HepG2 (cell line): Measurements from ENCODE around the gene C9orf50. TPM values are rescaled to one million over a fixed set of nuclear protein-coding genes. Genes with fewer than 3 reads are reported as not detected.
A peak's percentile ranks its signal among the peaks of the same experiment; 100 is the strongest.

ENCODE experiments used
- BRD4 ChIP-seq: sonication (generic); formaldehyde crosslinking; IDR thresholded peaks from 2 replicates; pipeline ENCODE4 v1.4.0; 2020; ENCODE audit warnings: missing genetic modification reagents
- CEBPB ChIP-seq: IDR thresholded peaks from 2 replicates; pipeline ENCODE4 v1.6.1; 2011; ENCODE audit warnings: low read depth, low read length, improper control_type of control experiment, borderline replicate concordance
- HNF4A ChIP-seq: sonication (generic); formaldehyde crosslinking; IDR thresholded peaks from 2 replicates; pipeline ENCODE4 v1.4.0; 2020; ENCODE audit warnings: missing genetic modification reagents
- POLR2AphosphoS2 ChIP-seq: IDR thresholded peaks from 2 replicates; pipeline ENCODE4 v1.6.1; 2011; ENCODE audit warnings: low read depth, low read length, improper control_type of control experiment
- SATB2 ChIP-seq: sonication (generic); formaldehyde crosslinking; IDR thresholded peaks from 2 replicates; pipeline ENCODE4 v1.5.0; 2020; ENCODE audit warnings: missing genetic modification reagents
- SIX4 ChIP-seq: sonication (generic); formaldehyde crosslinking; IDR thresholded peaks from 2 replicates; pipeline ENCODE4 v1.4.0; 2020; ENCODE audit warnings: missing genetic modification reagents
- SMARCC2 ChIP-seq: fragments of 450-650 bp; IDR thresholded peaks from 2 replicates; pipeline ENCODE4 v1.6.1; 2017; ENCODE audit warnings: antibody characterized with exemption, mild to moderate bottlenecking
- SRSF1 ChIP-seq: fragments of 200-400 bp; formaldehyde crosslinking; optimal IDR thresholded peaks from 2 replicates; pipeline ENCODE3; 2017; ENCODE audit warnings: mild to moderate bottlenecking, low read depth, low read length, moderate library complexity
- TBP ChIP-seq: sonication (generic); formaldehyde crosslinking; IDR thresholded peaks from 2 replicates; pipeline ENCODE4 v1.5.0; 2020; ENCODE audit warnings: missing genetic modification reagents
- YEATS2 ChIP-seq: sonication (generic); formaldehyde crosslinking; IDR thresholded peaks from 2 replicates; pipeline ENCODE4 v1.4.0; 2020; ENCODE audit warnings: missing genetic modification reagents, borderline replicate concordance
- ZNF224 ChIP-seq: sonication (generic); formaldehyde crosslinking; IDR thresholded peaks from 2 replicates; pipeline ENCODE4 v1.5.0; 2020; ENCODE audit warnings: mild to moderate bottlenecking, missing genetic modification reagents
- ZNF296 ChIP-seq: sonication (generic); formaldehyde crosslinking; conservative IDR thresholded peaks from 2 replicates; pipeline ENCODE4 v1.5.0; 2020; ENCODE audit warnings: mild to moderate bottlenecking, missing genetic modification reagents
- ZNF570 ChIP-seq: sonication (generic); formaldehyde crosslinking; IDR thresholded peaks from 2 replicates; pipeline ENCODE4 v1.4.0; 2020; ENCODE audit warnings: mild to moderate bottlenecking, missing genetic modification reagents, borderline replicate concordance
- ZNF607 ChIP-seq: sonication (generic); formaldehyde crosslinking; IDR thresholded peaks from 2 replicates; pipeline ENCODE4 v1.5.1; 2020; ENCODE audit warnings: missing genetic modification reagents, mild to moderate bottlenecking, borderline replicate concordance
- ZSCAN22 ChIP-seq: sonication (generic); formaldehyde crosslinking; IDR thresholded peaks from 2 replicates; pipeline ENCODE4 v1.4.0; 2020; ENCODE audit warnings: mild to moderate bottlenecking, missing genetic modification reagents
- ZSCAN29 ChIP-seq: sonication (generic); formaldehyde crosslinking; conservative IDR thresholded peaks from 2 replicates; pipeline ENCODE4 v1.4.0; 2020; ENCODE audit warnings: mild to moderate bottlenecking, missing genetic modification reagents
- polyA plus RNA-seq, 8 experiments: library from polyadenylated mRNA; depleted of rRNA in 3 of 8; stranded (reverse) in 7 of 8; unstranded in 1 of 8; fragments of >200 nt; fragmentation: Illumina TruSeq in 4 of 8; extraction: Trizol in 4 of 8; gene quantifications; 2 replicates each; pipeline versions ENCODE4 v1.2.1 to v1.2.3, GENCODE V29; 2011 to 2016; ENCODE audit warnings: low read depth in 4 of 8, missing spikeins in 1 of 8, mixed read lengths in 1 of 8; ENCODE audit not compliant: insufficient read depth in 1 of 8
- total RNA-seq, 5 experiments: library from RNA; depleted of rRNA; stranded (reverse); fragments of >200 nt; fragmentation: Illumina TruSeq; extraction: Trizol; gene quantifications; 2 replicates each; pipeline ENCODE4 v1.2.3, GENCODE V29; 2016; ENCODE audit warnings: low read depth in 1 of 5
- TF ChIP-seq, protein P1 (sequence below): sonication (generic); formaldehyde crosslinking; IDR thresholded peaks from 2 replicates; pipeline ENCODE4 v1.9.0; 2021; ENCODE audit warnings: missing genetic modification reagents, borderline replicate concordance
- TF ChIP-seq, protein P2 (sequence below): IDR thresholded peaks from 2 replicates; pipeline ENCODE4 v1.6.1; 2016; ENCODE audit warnings: missing compliant biosample characterization, missing genetic modification reagents, borderline replicate concordance
- TF ChIP-seq, protein P3 (sequence below): sonication (generic); formaldehyde crosslinking; IDR thresholded peaks from 2 replicates; pipeline ENCODE4 v1.5.0; 2020; ENCODE audit warnings: mild to moderate bottlenecking, low read depth, missing genetic modification reagents, borderline replicate concordance
- TF ChIP-seq, protein P4 (sequence below): sonication (generic); formaldehyde crosslinking; conservative IDR thresholded peaks from 2 replicates; pipeline ENCODE4 v1.4.0; 2020; ENCODE audit warnings: missing genetic modification reagents
- TF ChIP-seq, protein P5 (sequence below): sonication (generic); formaldehyde crosslinking; IDR thresholded peaks from 2 replicates; pipeline ENCODE4 v1.5.0; 2020; ENCODE audit warnings: missing genetic modification reagents

C9orf50 gene
- total and polyA plus RNA-seq, 2 of the 13 experiments (the other 11 are each of a cell fraction or from before 2014, with no cell fraction given) = not detected

DNA sequence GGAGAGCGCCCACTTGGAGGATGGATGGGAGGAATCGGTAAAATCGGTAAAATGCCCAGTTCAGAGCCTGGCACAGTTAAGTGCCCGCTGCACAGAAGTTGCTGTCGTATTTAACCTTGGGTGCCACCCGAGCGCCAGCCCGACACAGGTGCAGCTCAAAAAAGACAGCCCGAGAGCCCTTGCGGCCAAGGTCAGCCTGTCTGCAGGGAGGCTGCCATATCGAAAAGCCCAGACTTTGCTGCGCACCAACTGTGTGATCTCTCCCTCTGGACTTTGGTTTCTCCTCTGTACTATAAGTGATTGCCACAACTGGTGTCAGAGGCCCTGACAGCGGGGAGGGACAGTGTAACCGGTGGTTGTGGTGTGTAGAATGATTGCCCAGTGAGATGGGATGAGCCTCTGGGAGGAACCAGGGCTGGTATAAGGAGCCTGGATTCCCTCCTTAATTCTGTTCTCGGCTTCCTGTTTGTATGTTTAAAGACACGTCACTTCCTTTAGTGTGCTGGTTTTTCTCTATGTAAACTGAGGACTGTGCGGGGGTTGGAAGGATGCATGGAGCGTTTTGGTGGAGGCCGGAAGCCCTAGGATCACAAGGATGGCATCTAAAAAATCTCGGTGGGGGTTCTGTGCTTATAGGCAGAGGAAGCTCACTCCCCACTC, 5.9 kb upstream of the C9orf50 start (continued):
- TF ChIP-seq, protein P1, sequence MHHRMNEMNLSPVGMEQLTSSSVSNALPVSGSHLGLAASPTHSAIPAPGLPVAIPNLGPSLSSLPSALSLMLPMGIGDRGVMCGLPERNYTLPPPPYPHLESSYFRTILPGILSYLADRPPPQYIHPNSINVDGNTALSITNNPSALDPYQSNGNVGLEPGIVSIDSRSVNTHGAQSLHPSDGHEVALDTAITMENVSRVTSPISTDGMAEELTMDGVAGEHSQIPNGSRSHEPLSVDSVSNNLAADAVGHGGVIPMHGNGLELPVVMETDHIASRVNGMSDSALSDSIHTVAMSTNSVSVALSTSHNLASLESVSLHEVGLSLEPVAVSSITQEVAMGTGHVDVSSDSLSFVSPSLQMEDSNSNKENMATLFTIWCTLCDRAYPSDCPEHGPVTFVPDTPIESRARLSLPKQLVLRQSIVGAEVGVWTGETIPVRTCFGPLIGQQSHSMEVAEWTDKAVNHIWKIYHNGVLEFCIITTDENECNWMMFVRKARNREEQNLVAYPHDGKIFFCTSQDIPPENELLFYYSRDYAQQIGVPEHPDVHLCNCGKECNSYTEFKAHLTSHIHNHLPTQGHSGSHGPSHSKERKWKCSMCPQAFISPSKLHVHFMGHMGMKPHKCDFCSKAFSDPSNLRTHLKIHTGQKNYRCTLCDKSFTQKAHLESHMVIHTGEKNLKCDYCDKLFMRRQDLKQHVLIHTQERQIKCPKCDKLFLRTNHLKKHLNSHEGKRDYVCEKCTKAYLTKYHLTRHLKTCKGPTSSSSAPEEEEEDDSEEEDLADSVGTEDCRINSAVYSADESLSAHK (CRISPR knock-in tag) = no peak
- TF ChIP-seq, protein P2, sequence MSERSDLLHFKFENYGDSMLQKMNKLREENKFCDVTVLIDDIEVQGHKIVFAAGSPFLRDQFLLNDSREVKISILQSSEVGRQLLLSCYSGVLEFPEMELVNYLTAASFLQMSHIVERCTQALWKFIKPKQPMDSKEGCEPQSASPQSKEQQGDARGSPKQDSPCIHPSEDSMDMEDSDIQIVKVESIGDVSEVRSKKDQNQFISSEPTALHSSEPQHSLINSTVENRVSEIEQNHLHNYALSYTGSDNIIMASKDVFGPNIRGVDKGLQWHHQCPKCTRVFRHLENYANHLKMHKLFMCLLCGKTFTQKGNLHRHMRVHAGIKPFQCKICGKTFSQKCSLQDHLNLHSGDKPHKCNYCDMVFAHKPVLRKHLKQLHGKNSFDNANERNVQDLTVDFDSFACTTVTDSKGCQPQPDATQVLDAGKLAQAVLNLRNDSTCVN (CRISPR knock-in tag) = no peak
- 0 out of 2 replicates have a peak, but pooled peaks have one; percentile 70 for TF ChIP-seq SATB2
- TF ChIP-seq CEBPB = peak; percentile 36; the same call in 1 of the 2 replicates
- no peak for TF ChIP-seq SRSF1
- TF ChIP-seq SMARCC2 = no peak
- TF ChIP-seq HNF4A (CRISPR knock-in tag) = peak; percentile 90
- TF ChIP-seq YEATS2 (CRISPR knock-in tag) = no peak
- no peak for TF ChIP-seq ZSCAN22 (CRISPR knock-in tag)
- TF ChIP-seq POLR2AphosphoS2 = no peak
- TF ChIP-seq, protein P3, sequence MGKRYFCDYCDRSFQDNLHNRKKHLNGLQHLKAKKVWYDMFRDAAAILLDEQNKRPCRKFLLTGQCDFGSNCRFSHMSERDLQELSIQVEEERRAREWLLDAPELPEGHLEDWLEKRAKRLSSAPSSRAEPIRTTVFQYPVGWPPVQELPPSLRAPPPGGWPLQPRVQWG (CRISPR knock-in tag) = no peak
- TF ChIP-seq ZNF224 (CRISPR knock-in tag) = peak; percentile 3; the same call in 1 of the 2 replicates
- 0 out of 2 replicates have a peak, but pooled peaks have one; percentile 27 for TF ChIP-seq BRD4
- no peak for TF ChIP-seq SIX4
- TF ChIP-seq ZNF296 (CRISPR knock-in tag) = no peak
- TF ChIP-seq, protein P4, sequence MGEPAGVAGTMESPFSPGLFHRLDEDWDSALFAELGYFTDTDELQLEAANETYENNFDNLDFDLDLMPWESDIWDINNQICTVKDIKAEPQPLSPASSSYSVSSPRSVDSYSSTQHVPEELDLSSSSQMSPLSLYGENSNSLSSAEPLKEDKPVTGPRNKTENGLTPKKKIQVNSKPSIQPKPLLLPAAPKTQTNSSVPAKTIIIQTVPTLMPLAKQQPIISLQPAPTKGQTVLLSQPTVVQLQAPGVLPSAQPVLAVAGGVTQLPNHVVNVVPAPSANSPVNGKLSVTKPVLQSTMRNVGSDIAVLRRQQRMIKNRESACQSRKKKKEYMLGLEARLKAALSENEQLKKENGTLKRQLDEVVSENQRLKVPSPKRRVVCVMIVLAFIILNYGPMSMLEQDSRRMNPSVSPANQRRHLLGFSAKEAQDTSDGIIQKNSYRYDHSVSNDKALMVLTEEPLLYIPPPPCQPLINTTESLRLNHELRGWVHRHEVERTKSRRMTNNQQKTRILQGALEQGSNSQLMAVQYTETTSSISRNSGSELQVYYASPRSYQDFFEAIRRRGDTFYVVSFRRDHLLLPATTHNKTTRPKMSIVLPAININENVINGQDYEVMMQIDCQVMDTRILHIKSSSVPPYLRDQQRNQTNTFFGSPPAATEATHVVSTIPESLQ = no peak
- peak; percentile 87 for TF ChIP-seq ZSCAN29 (CRISPR knock-in tag)
- no peak for TF ChIP-seq ZNF570 (CRISPR knock-in tag)
- TF ChIP-seq ZNF607 (CRISPR knock-in tag) = no peak
- TF ChIP-seq, protein P5, sequence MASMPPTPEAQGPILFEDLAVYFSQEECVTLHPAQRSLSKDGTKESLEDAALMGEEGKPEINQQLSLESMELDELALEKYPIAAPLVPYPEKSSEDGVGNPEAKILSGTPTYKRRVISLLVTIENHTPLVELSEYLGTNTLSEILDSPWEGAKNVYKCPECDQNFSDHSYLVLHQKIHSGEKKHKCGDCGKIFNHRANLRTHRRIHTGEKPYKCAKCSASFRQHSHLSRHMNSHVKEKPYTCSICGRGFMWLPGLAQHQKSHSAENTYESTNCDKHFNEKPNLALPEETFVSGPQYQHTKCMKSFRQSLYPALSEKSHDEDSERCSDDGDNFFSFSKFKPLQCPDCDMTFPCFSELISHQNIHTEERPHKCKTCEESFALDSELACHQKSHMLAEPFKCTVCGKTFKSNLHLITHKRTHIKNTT (CRISPR knock-in tag) = no peak
- TF ChIP-seq TBP (CRISPR knock-in tag) = no peak
